Upper lobe of left lung (tissue), 4 donors: ENCODE data around the gene SH3GL3.

Experiments used
- POLR2A ChIP-seq, 4 donors: fragments of 450-650 bp; IDR thresholded peaks; one replicate each; pipeline ENCODE4 v1.5.1; 2016 to 2017; ENCODE audit warnings: antibody characterized with exemption in 4 of 4, mild to moderate bottlenecking in 2 of 4
- TF ChIP-seq, protein P1 (sequence below), 6 experiments: fragments of 450-650 bp in 4 of 6; fragments of 200-600 bp in 2 of 6; sonication (generic) in 2 of 6; IDR thresholded peaks; one replicate each; pipeline ENCODE4 v1.5.1; 2016 to 2019; ENCODE audit warnings: antibody characterized with exemption in 6 of 6

DNA sequence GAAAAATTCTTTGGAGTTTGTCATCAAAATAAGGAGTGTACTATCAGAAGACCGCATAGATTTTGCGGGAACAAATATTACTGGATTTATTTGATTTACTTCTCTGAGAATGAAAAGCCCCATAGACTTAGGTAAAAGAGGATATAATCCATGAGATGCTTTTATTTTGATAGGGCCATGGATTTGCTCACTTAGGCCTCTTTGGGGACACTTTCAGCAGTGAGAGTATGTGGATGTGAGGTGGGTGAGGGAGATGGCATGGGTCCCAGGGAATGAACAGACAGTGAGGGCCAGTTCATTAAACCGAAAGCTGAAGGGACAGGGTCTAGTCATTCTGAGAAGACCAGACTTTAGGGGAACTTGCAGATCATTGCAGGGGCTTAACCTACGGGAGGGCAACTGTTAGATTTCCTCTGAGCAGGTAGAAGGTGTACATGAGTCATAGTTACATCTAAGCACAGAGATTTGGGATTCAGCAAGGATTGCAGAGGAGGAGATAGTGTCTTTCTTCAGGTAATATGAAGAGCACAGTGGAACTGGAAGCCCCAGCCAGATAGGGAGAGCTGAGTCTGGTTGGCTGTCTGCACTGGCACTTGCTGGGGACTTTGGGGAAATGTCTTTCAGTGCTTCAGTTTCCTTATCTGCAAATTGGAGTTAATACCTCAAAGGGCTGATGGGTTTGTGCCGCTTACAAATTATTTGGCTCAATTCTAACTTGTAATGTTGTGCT lies 30.8 kb downstream of the SH3GL3 start:
- TF ChIP-seq, protein P1, sequence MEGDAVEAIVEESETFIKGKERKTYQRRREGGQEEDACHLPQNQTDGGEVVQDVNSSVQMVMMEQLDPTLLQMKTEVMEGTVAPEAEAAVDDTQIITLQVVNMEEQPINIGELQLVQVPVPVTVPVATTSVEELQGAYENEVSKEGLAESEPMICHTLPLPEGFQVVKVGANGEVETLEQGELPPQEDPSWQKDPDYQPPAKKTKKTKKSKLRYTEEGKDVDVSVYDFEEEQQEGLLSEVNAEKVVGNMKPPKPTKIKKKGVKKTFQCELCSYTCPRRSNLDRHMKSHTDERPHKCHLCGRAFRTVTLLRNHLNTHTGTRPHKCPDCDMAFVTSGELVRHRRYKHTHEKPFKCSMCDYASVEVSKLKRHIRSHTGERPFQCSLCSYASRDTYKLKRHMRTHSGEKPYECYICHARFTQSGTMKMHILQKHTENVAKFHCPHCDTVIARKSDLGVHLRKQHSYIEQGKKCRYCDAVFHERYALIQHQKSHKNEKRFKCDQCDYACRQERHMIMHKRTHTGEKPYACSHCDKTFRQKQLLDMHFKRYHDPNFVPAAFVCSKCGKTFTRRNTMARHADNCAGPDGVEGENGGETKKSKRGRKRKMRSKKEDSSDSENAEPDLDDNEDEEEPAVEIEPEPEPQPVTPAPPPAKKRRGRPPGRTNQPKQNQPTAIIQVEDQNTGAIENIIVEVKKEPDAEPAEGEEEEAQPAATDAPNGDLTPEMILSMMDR (IDR thresholded peaks at IDR 0.05): no peak
- TF ChIP-seq POLR2A (IDR thresholded peaks at IDR 0.05): no peak
